ENCODE results near the gene CCNYL1.

DNA sequence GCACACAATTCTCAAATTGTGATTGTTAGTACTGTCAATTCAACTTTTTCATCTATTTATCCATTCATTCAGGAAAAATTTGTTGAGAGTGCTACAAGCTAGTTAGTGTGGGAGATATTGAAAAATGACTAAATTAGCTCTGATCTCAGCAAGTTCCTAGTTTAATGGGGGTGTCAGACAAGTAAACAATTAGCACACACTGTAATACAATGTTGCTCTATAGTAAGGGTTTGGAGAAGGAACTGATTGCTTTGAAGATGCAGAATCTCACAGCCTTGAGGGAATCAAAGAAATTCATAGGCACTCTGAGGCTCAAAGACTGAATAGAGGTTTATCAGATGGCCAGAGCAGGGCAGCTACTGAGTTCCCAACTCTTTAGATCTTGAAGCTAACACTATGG is 6.8 kb upstream of the CCNYL1 start:
- TF ChIP-seq, protein P1, sequence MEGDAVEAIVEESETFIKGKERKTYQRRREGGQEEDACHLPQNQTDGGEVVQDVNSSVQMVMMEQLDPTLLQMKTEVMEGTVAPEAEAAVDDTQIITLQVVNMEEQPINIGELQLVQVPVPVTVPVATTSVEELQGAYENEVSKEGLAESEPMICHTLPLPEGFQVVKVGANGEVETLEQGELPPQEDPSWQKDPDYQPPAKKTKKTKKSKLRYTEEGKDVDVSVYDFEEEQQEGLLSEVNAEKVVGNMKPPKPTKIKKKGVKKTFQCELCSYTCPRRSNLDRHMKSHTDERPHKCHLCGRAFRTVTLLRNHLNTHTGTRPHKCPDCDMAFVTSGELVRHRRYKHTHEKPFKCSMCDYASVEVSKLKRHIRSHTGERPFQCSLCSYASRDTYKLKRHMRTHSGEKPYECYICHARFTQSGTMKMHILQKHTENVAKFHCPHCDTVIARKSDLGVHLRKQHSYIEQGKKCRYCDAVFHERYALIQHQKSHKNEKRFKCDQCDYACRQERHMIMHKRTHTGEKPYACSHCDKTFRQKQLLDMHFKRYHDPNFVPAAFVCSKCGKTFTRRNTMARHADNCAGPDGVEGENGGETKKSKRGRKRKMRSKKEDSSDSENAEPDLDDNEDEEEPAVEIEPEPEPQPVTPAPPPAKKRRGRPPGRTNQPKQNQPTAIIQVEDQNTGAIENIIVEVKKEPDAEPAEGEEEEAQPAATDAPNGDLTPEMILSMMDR (IDR thresholded peaks at IDR 0.05; ENCODE audit: poor library complexity, severe bottlenecking): no peak
- TF ChIP-seq EZH2 (IDR thresholded peaks at IDR 0.05; ENCODE audit: borderline replicate concordance, insufficient read depth, low read length, poor library complexity, severe bottlenecking): no peak
- no peak for TF ChIP-seq TAF1 (IDR thresholded peaks at IDR 0.05; ENCODE audit: low read depth)

All from neural cell (in vitro differentiated cells).